HG02678 (cell line): ENCODE measurements around the gene RANBP17.

Experiments used
- ATAC-seq: cut with Tn5 transposase; IDR thresholded peaks from one replicate; pipeline ENCODE4 v1.9.1; 2021; ENCODE audit warnings: mild to moderate bottlenecking, moderate library complexity; ENCODE audit not compliant: unreplicated experiment

Gene RANBP17

GRCh38 chr5:171080186-171080938, 218.5 kb downstream of the RANBP17 start:
- no peak for ATAC-seq

DNA sequence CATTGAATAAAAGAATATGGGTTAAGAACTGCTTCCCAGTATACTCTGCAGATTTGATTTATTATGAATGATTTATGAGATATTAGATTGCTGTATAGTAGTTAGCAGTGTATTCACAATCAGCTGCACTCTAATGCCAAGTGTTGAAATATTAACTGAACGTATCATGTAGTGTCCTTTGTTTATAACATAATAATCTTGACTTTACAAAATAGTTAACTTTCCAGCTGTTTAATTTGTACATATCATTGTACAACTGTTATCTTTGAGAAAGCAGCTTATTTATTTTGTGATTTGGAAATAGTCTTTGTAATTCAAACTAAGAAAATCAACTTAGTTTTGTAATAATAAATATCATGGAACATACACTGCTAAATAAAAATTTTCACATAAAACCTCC, 219.5 kb downstream of the RANBP17 start:
- no peak for ATAC-seq

GRCh38 chr5:171092194-171092593, 230.4 kb downstream of the RANBP17 start:
- no peak for ATAC-seq

DNA sequence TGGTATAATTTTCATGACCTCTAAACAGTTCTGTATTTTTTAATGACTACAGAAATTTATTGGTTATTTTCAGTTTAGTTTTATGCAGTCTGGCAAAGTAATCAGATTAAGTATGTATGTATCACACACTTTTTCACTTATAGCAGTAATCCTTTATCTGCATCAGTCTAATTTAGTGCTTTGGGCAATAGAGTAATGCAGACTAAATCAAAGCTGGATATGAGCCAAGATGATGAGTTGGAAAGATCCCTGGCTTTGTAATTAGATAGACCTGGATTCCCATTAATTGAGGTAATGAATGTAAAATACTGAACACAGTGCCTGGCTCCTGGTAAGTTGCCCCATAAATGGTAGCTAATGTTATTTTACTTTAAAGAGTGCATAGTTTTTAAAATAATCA, 231.8 kb downstream of the RANBP17 start:
- ATAC-seq: no peak

DNA sequence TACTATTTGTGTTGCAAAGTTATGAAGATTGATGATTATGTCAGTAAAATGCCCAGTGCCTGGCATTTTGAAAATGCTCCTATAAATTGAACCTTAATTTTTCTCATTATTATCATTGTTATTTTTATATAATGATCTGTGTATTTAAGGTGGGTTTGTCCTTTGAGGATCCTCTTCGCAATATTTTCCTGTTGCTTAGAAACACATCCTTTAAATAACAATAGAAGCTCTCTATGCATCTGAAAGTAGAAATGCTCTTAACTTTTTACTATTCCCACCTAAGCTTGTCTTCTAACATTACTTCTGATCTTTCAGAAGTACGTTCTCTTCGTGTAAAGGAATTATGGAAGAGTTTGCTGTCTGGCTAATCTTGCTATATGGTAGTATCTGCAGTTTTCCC, 232.5 kb downstream of the RANBP17 start:
- ATAC-seq: no peak

DNA sequence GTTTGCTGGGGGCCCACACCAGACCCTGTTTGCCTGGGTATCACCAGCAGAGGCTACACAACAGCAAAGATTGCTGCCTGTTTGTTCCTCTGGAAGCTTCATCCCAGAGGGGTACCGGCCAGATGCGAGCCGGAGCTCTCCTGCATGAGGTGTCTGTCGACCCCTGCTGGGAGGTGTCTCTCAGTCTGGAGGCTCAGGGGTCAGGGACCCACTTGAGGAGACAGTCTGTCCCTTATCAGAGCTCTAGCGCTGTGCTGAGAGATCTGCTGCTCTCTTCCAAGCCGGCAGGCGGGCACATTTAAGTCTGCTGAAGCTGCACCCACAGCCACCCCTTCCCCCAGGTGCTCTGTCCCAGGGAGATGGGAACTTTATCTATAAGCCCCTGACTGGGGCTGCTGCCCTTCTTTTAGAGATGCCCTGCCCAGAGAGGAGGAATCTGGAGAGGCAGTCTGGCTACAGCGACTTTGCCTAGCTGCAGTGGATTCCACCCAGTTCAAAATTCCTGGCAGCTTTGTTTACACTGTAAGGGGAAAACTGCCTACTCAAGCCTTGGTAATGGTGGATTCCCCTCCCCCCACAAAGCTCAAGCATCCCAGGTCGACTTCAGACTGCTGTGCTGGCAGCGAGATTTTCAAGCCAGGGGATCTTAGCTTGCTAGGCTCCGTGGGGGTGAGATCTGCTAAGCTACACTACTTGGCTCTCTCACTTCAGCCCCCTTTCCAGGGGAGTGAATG, 241.2 kb downstream of the RANBP17 start:
- ATAC-seq: no peak

DNA sequence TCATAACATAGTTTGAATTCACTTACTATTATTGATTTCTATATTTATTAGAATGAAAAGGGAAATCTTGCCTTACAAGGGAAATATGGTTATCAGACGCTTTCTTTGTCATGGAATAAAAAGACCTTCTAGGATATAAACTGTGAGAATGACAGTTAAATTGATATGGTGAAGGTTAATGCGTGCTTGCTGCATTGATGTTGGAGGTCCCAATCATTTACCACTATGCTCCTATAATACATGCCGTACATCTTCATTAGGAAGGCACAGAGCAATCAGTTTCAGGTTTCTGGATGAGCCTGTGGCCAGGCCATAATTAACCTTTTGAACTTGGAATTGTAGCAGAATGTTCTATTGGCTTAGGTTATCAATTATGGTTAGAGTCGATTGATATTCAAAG, 245.9 kb downstream of the RANBP17 start:
- ATAC-seq: no peak

DNA sequence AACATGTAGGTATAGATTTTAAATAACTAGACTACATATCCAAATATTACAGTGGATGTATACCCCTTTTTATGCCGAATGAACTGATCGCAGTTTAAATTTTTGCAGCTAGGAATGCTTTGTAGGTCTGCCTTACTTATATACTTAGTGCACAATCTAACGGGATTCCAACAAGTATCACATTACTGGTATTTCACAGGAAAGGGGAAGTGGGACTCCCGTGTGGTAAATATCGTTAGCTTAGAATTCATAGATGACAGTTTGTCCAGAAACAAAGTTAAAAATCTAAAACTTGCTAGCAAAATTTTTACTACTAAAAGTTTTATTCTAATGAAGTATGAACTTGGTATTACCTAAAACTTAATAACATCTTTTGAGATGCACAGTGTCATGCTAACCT, 253.7 kb downstream of the RANBP17 start:
- no peak for ATAC-seq

- ATAC-seq: no peak
These were observed 254.9 kb downstream of the RANBP17 start for GRCh38 chr5:171116719-171117118.

DNA sequence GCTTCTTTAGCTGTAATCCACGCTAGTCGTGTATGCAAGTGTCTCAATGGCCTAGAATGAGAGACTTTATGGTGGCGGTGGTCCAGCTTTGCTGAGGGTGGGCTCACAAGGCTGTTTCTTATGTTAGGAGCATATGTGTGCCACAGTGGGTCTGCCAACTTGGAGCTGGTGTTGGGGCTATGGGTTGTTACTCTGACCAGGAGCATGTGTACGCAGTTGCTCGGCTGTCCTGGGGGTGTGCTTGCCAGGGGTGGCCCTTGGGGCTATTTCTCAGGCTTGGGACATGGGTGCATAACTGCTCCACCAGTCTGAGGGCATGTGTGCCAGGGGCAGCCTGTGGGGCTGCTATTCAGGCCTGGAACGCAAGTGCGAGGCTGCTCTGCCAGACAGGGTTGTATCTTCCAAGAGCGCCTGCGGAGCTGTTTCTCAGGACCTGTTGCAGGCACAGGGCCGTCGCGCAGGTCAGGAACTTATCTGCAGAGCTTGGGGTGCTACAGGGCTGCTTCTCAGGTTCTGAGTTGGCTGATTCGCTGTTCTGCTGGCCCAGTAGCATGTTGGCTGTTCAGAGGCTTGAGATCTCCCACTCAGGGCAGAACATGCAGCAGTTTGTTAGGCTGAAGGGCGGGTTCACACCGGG, 259.3 kb downstream of the RANBP17 start:
- ATAC-seq: no peak

DNA sequence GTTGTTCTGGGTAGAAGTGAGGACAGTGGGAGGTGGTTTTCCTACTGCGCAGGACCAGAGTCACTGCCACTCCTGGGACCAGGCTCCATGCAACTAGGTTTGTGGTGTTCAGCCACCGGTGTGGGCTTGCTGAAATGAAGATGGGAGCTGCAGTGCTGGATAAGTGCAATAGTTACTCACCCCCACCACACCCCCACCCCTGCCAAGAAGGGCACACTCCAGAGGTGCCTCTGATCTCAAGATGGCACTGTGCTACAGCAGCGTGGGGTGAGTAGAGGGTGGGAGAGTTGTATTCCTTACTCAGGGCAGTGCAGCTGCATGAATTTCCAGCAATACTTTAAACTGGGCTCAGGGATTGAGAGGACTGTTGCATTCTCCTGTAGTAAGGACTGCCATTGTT, 259.8 kb downstream of the RANBP17 start:
- no peak for ATAC-seq

DNA sequence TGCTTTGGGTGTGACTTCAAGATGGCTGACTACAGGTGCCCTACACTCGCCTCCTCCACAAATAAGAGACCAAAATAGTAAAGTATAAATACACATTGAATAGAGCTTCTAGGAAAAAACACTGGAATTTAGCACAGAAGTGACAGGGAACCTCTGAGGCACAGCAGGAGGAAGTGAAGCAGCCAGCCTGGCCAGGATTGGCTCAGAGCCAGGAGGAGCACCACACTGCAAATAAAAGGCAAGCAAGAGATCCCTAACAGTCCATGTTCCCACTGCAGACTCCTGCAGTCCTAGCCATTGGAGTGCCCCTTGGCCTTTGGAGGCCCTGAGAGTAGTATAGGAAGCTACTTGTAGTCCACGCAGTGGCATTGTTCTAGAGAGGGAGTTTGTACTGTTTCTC, 260.6 kb downstream of the RANBP17 start:
- no peak for ATAC-seq

GRCh38 chr5:171123417-171123816, 261.6 kb downstream of the RANBP17 start:
- no peak for ATAC-seq

- ATAC-seq: no peak
These were observed 265.5 kb downstream of the RANBP17 start for GRCh38 chr5:171127314-171127713.

DNA sequence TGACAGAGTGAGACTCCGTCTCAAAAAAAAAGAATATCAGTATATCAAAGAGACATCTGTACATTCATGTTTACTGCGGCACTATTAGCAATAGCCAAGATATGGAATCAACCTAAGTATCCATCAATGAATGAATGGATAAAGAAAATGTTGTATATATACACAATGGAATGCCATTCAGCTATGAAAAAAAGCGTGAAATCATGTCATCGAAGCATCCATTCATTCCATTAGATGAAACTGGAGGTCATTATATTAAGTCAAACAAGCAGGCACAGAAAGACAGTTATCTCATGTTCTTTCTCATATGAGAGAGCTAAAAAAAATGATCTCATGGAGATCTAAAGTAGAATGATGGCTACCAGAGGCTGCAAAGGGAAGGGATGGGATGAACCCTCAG, 266.3 kb downstream of the RANBP17 start:
- no peak for ATAC-seq

GRCh38 chr5:171129308-171129707, 267.5 kb downstream of the RANBP17 start:
- ATAC-seq: no peak

GRCh38 chr5:171131497-171131896, 269.7 kb downstream of the RANBP17 start:
- no peak for ATAC-seq

GRCh38 chr5:171137768-171138525, 276.1 kb downstream of the RANBP17 start:
- ATAC-seq: no peak

GRCh38 chr5:171139227-171139626, 277.4 kb downstream of the RANBP17 start:
- no peak for ATAC-seq

DNA sequence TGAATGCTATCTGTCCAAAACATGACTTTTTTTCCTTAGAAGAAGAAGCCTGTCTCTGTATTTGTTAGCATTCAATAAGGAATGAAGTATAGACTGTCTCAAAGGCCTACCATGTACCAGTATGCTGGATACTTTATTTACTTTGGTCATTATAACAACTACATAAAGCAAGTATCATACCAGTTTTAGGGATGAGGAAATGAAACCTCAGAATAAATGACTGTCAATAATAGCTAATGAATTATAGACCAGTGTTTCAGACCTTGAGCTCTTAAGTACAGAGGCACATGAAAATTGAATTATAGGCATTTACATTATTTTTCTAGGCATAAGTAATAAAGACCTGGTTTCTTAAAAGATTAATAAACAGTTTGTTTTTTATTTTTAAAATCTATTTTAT, 280.8 kb downstream of the RANBP17 start:
- no peak for ATAC-seq

- no peak for ATAC-seq
These were observed 281.4 kb downstream of the RANBP17 start for GRCh38 chr5:171143171-171143570.
